Epithelial cell of proximal tubule (primary cell): ENCODE measurements around the gene SNRNP35. TPM values are rescaled to one million over a fixed set of nuclear protein-coding genes. Genes with fewer than 3 reads are reported as not detected.
"Not testable (repeated sequence)": the region's sequence is repeated elsewhere in the genome, so short reads cannot be mapped to it uniquely, and the experiment has no call there.

ENCODE experiments used
- DNase-seq: peaks from one replicate; pipeline ENCODE4 v3.0.0-alpha.2; 2011; ENCODE audit warnings: low read depth
- H3K4me3 ChIP-seq: 2 replicates; pipeline ENCODE4 v1.5.1; 2011; ENCODE audit warnings: low read depth, mild to moderate bottlenecking, low read length
- CTCF ChIP-seq: conservative IDR thresholded peaks from 2 replicates; pipeline ENCODE4 v1.5.1; 2012; ENCODE audit warnings: low read depth, mild to moderate bottlenecking, low read length
- total RNA-seq: library from RNA; depleted of rRNA; stranded (reverse); fragments of >200 nt; gene quantifications from 2 replicates; pipeline ENCODE4 v1.2.3, GENCODE V29; 2015

SNRNP35 gene
- total RNA-seq, 1 donor from 2014 or later: 22.7 TPM

- no peak for DNase-seq
- H3K4me3 ChIP-seq: no peak overlapping the region
- TF ChIP-seq CTCF: no peak
These were observed 17.3 kb downstream of the SNRNP35 start for GRCh38 chr12:123475246-123475703.

- no peak for TF ChIP-seq CTCF
- DNase-seq: no peak
- no peak overlapping the region for H3K4me3 ChIP-seq
These were observed 20.1 kb downstream of the SNRNP35 start for GRCh38 chr12:123478069-123478468.

GRCh38 chr12:123478762-123479161 lies 20.8 kb downstream of the SNRNP35 start:
- H3K4me3 ChIP-seq: no peak overlapping the region
- TF ChIP-seq CTCF: no peak
- DNase-seq: no peak

GRCh38 chr12:123479442-123480180 lies 21.7 kb downstream of the SNRNP35 start:
- no peak for DNase-seq
- TF ChIP-seq CTCF: no peak

GRCh38 chr12:123481251-123481650 lies 23.3 kb downstream of the SNRNP35 start:
- H3K4me3 ChIP-seq, DNase-seq: not testable (repeated sequence)

More at GRCh38 chr12:123479442-123480180, 21.7 kb downstream of the SNRNP35 start:
- H3K4me3 ChIP-seq: no peak overlapping the region

- no peak for TF ChIP-seq CTCF
- H3K4me3 ChIP-seq: no peak overlapping the region
- DNase-seq: no peak
These were observed 24.9 kb downstream of the SNRNP35 start for GRCh38 chr12:123482876-123483275.

GRCh38 chr12:123483602-123484248 lies 25.8 kb downstream of the SNRNP35 start:
- no peak for TF ChIP-seq CTCF
- no peak overlapping the region for H3K4me3 ChIP-seq
- no peak for DNase-seq
